ENCODE measurements around the gene DPP6. TPM values are rescaled to one million over a fixed set of nuclear protein-coding genes. Genes with fewer than 3 reads are reported as not detected.

Gene DPP6
- total and polyA plus RNA-seq, 4 experiments from 2014 or later: not detected

- no peaks in the 10 kb centered on the region for H3K36me3 Mint-ChIP-seq
- intact Hi-C loops (cut with micrococcal nuclease): no loop called here
- no peaks in the 10 kb centered on the region for H3K27me3 ChIP-seq (ENCODE audit: insufficient read depth, low read length)
- H3K27me3 Mint-ChIP-seq: peaks cover 6 to 25% of the 10 kb centered on the region in 2 donors
- CTCF ChIA-PET (ENCODE audit: partially characterized antibody): no interaction called here
- no peak overlapping the region for H3K4me3 Mint-ChIP-seq
- H3K27ac ChIP-seq (ENCODE audit: low read depth, low read length): no peak overlapping the region
- POLR2A ChIA-PET (ENCODE audit: partially characterized antibody): no interaction called here
- DNase-seq: no peak
- peaks cover 0 to 2% (median 0%) of the 10 kb centered on the region in 4 donors for H3K4me1 Mint-ChIP-seq
- H3K4me3 ChIP-seq (ENCODE audit: low read length in 2 of 2): no peak overlapping the region
- no peaks in the 10 kb centered on the region for H3K9me3 Mint-ChIP-seq
- H3K27ac Mint-ChIP-seq: no peak overlapping the region
- H3K36me3 ChIP-seq (ENCODE audit: insufficient read depth, low read length): no peaks in the 10 kb centered on the region
- no peaks in the 10 kb centered on the region for H3K9me3 ChIP-seq (ENCODE audit: control insufficient read depth in 1 of 2, low read length in 2 of 2)
- no peaks in the 10 kb centered on the region for H3K4me1 ChIP-seq (ENCODE audit: insufficient read depth, low read length)
These were observed 811.7 kb downstream of the DPP6 start for GRCh38 chr7:154863766-154864522.

GRCh38 chr7:154864523-154864891 is 812.3 kb downstream of the DPP6 start:
- ChIA-PET POLR2A (ENCODE audit: partially characterized antibody) (no interaction called here), CTCF (ENCODE audit: partially characterized antibody) (no interaction called here)
- no peaks in the 10 kb centered on the region for H3K36me3 Mint-ChIP-seq
- no peak for DNase-seq
- intact Hi-C loops (cut with micrococcal nuclease): no loop called here
- no peak overlapping the region for H3K27ac Mint-ChIP-seq
- Histone ChIP-seq H3K27me3 (ENCODE audit: insufficient read depth, low read length) (no peaks in the 10 kb centered on the region), H3K36me3 (ENCODE audit: insufficient read depth, low read length) (no peaks in the 10 kb centered on the region), H3K27ac (ENCODE audit: low read depth, low read length) (no peak overlapping the region), H3K9me3 (ENCODE audit: control insufficient read depth in 1 of 2, low read length in 2 of 2) (no peaks in the 10 kb centered on the region), H3K4me1 (ENCODE audit: insufficient read depth, low read length) (no peaks in the 10 kb centered on the region), H3K4me3 (ENCODE audit: low read length in 2 of 2) (no peak overlapping the region)
- H3K9me3 Mint-ChIP-seq: peaks cover 0 to 2% (median 0%) of the 10 kb centered on the region in 8 donors
- peaks cover 6 to 27% of the 10 kb centered on the region in 2 donors for H3K27me3 Mint-ChIP-seq
- no peak overlapping the region for H3K4me3 Mint-ChIP-seq
- H3K4me1 Mint-ChIP-seq: peaks cover 0 to 2% (median 0%) of the 10 kb centered on the region in 4 donors

GRCh38 chr7:154865984-154866685 is 813.9 kb downstream of the DPP6 start:
- H3K4me3 Mint-ChIP-seq: no peak overlapping the region
- no peak overlapping the region for H3K27ac Mint-ChIP-seq
- no peaks in the 10 kb centered on the region for H3K36me3 Mint-ChIP-seq
- Histone ChIP-seq H3K36me3 (ENCODE audit: insufficient read depth, low read length) (no peaks in the 10 kb centered on the region), H3K4me1 (ENCODE audit: insufficient read depth, low read length) (no peaks in the 10 kb centered on the region), H3K27me3 (ENCODE audit: insufficient read depth, low read length) (no peaks in the 10 kb centered on the region), H3K9me3 (ENCODE audit: control insufficient read depth in 1 of 2, low read length in 2 of 2) (no peaks in the 10 kb centered on the region), H3K4me3 (ENCODE audit: low read length in 2 of 2) (no peak overlapping the region), H3K27ac (ENCODE audit: low read depth, low read length) (no peak overlapping the region)
- POLR2A ChIA-PET (ENCODE audit: partially characterized antibody): no interaction called here
- H3K27me3 Mint-ChIP-seq: peaks cover 6 to 27% of the 10 kb centered on the region in 2 donors
- DNase-seq: no peak
- peaks cover 0 to 2% (median 0%) of the 10 kb centered on the region in 8 donors for H3K9me3 Mint-ChIP-seq
- CTCF ChIA-PET (ENCODE audit: partially characterized antibody): no interaction called here
- intact Hi-C loops (cut with micrococcal nuclease): no loop called here
- H3K4me1 Mint-ChIP-seq: peaks cover 0 to 2% (median 0%) of the 10 kb centered on the region in 4 donors

GRCh38 chr7:154867068-154867467 is 814.9 kb downstream of the DPP6 start:
- ChIA-PET CTCF (ENCODE audit: partially characterized antibody) (no interaction called here), POLR2A (ENCODE audit: partially characterized antibody) (no interaction called here)
- DNase-seq: no peak
- intact Hi-C loops (cut with micrococcal nuclease): no loop called here
- Mint-ChIP-seq H3K4me1 (peaks cover 0 to 2% (median 0%) of the 10 kb centered on the region in 4 donors), H3K27ac (no peak overlapping the region), H3K36me3 (no peaks in the 10 kb centered on the region), H3K4me3 (no peak overlapping the region), H3K27me3 (peaks cover 6 to 31% of the 10 kb centered on the region in 2 donors), H3K9me3 (peaks cover 0 to 2% (median 0%) of the 10 kb centered on the region in 8 donors)
- no peaks in the 10 kb centered on the region for H3K4me1 ChIP-seq (ENCODE audit: insufficient read depth, low read length)
- no peak overlapping the region for H3K27ac ChIP-seq (ENCODE audit: low read depth, low read length)
- no peaks in the 10 kb centered on the region for H3K36me3 ChIP-seq (ENCODE audit: insufficient read depth, low read length)
- H3K4me3 ChIP-seq (ENCODE audit: low read length in 2 of 2): no peak overlapping the region
- no peaks in the 10 kb centered on the region for H3K27me3 ChIP-seq (ENCODE audit: insufficient read depth, low read length)
- H3K9me3 ChIP-seq (ENCODE audit: control insufficient read depth in 1 of 2, low read length in 2 of 2): no peaks in the 10 kb centered on the region

GRCh38 chr7:154868921-154869320 is 816.7 kb downstream of the DPP6 start:
- peaks cover 7 to 33% of the 10 kb centered on the region in 2 donors for H3K27me3 Mint-ChIP-seq
- Histone ChIP-seq H3K9me3 (ENCODE audit: control insufficient read depth in 1 of 2, low read length in 2 of 2) (no peaks in the 10 kb centered on the region), H3K4me3 (ENCODE audit: low read length in 2 of 2) (no peak overlapping the region), H3K36me3 (ENCODE audit: insufficient read depth, low read length) (no peaks in the 10 kb centered on the region), H3K4me1 (ENCODE audit: insufficient read depth, low read length) (no peaks in the 10 kb centered on the region), H3K27me3 (ENCODE audit: insufficient read depth, low read length) (no peaks in the 10 kb centered on the region), H3K27ac (ENCODE audit: low read depth, low read length) (no peak overlapping the region)
- H3K36me3 Mint-ChIP-seq: no peaks in the 10 kb centered on the region
- no peak for DNase-seq
- CTCF ChIA-PET (ENCODE audit: partially characterized antibody): no interaction called here
- peaks cover 0 to 2% (median 0%) of the 10 kb centered on the region in 4 donors for H3K4me1 Mint-ChIP-seq
- H3K27ac Mint-ChIP-seq: no peak overlapping the region
- intact Hi-C loops (cut with micrococcal nuclease): no loop called here
- peaks cover 0 to 2% (median 0%) of the 10 kb centered on the region in 8 donors for H3K9me3 Mint-ChIP-seq
- peak overlapping the region in 1 of 8 donors; percentile 24 for H3K4me3 Mint-ChIP-seq
- POLR2A ChIA-PET (ENCODE audit: partially characterized antibody): no interaction called here

GRCh38 chr7:154869436-154869835 is 817.2 kb downstream of the DPP6 start:
- intact Hi-C loops (cut with micrococcal nuclease): no loop called here
- CTCF ChIA-PET (ENCODE audit: partially characterized antibody): no interaction called here
- H3K36me3 ChIP-seq (ENCODE audit: insufficient read depth, low read length): no peaks in the 10 kb centered on the region
- Mint-ChIP-seq H3K27ac (no peak overlapping the region), H3K4me1 (peaks cover 0 to 2% (median 0%) of the 10 kb centered on the region in 4 donors), H3K27me3 (peaks cover 7 to 33% of the 10 kb centered on the region in 2 donors), H3K36me3 (no peaks in the 10 kb centered on the region), H3K9me3 (peaks cover 0 to 2% (median 0%) of the 10 kb centered on the region in 8 donors), H3K4me3 (no peak overlapping the region)
- DNase-seq: no peak
- H3K27ac ChIP-seq (ENCODE audit: low read depth, low read length): no peak overlapping the region
- no peaks in the 10 kb centered on the region for H3K9me3 ChIP-seq (ENCODE audit: control insufficient read depth in 1 of 2, low read length in 2 of 2)
- no peaks in the 10 kb centered on the region for H3K4me1 ChIP-seq (ENCODE audit: insufficient read depth, low read length)
- H3K27me3 ChIP-seq (ENCODE audit: insufficient read depth, low read length): no peaks in the 10 kb centered on the region
- H3K4me3 ChIP-seq (ENCODE audit: low read length in 2 of 2): no peak overlapping the region
- POLR2A ChIA-PET (ENCODE audit: partially characterized antibody): no interaction called here

- peaks cover 11 to 33% of the 10 kb centered on the region in 2 donors for H3K27me3 Mint-ChIP-seq
- H3K9me3 Mint-ChIP-seq: peaks cover 0 to 2% (median 0%) of the 10 kb centered on the region in 8 donors
- H3K4me3 ChIP-seq (ENCODE audit: low read length in 2 of 2): no peak overlapping the region
- intact Hi-C loops (cut with micrococcal nuclease): no loop called here
- peaks cover 0 to 2% (median 0%) of the 10 kb centered on the region in 4 donors for H3K4me1 Mint-ChIP-seq
- no peaks in the 10 kb centered on the region for H3K36me3 ChIP-seq (ENCODE audit: insufficient read depth, low read length)
- no peak overlapping the region for H3K27ac ChIP-seq (ENCODE audit: low read depth, low read length)
- no peak overlapping the region for H3K4me3 Mint-ChIP-seq
- no peak overlapping the region for H3K27ac Mint-ChIP-seq
- no peaks in the 10 kb centered on the region for H3K36me3 Mint-ChIP-seq
- H3K4me1 ChIP-seq (ENCODE audit: insufficient read depth, low read length): no peaks in the 10 kb centered on the region
- ChIA-PET POLR2A (ENCODE audit: partially characterized antibody) (no interaction called here), CTCF (ENCODE audit: partially characterized antibody) (no interaction called here)
- no peak for DNase-seq
- no peaks in the 10 kb centered on the region for H3K9me3 ChIP-seq (ENCODE audit: control insufficient read depth in 1 of 2, low read length in 2 of 2)
- no peaks in the 10 kb centered on the region for H3K27me3 ChIP-seq (ENCODE audit: insufficient read depth, low read length)
These were observed 819.3 kb downstream of the DPP6 start for GRCh38 chr7:154871507-154871906.

Measured in CD4-positive, alpha-beta memory T cell (primary cell).